Skin epidermis (tissue), 12 donors: ENCODE results near the gene XAGE1B.
"Not testable (repeated sequence)": the region's sequence is repeated elsewhere in the genome, so short reads cannot be mapped to it uniquely, and the experiment has no call there.

Source experiments
- H3K27ac ChIP-seq, 21 experiments: fragments of 200-600 bp; sonication (generic) in 11 of 21; one replicate each; pipeline ENCODE4 v1.5.0; 2020; ENCODE audit warnings: mild to moderate bottlenecking in 3 of 21, inconsistent platforms in 2 of 21, moderate library complexity in 2 of 21
- H3K4me3 ChIP-seq, 7 experiments: fragments of 200-600 bp; sonication (generic) in 2 of 7; one replicate each; pipeline ENCODE4 v1.5.0; 2020; ENCODE audit warnings: inconsistent platforms in 2 of 7, mild to moderate bottlenecking in 2 of 7, moderate library complexity in 1 of 7

XAGE1B gene, protein sequence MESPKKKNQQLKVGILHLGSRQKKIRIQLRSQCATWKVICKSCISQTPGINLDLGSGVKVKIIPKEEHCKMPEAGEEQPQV

GRCh38 chrX:52516987-52517325 is at the start of gene XAGE1B:
TSS of gene XAGE1B (minus strand) at chrX:52517063. CDS start at chrX:52515527, 1,536 bp downstream.
- not testable (repeated sequence) for H3K4me3 ChIP-seq, H3K27ac ChIP-seq

- no peak overlapping the region for H3K4me3 ChIP-seq
- no peak overlapping the region for H3K27ac ChIP-seq
These were observed 46.2 kb upstream of the XAGE1B start for GRCh38 chrX:52563105-52563504.

DNA sequence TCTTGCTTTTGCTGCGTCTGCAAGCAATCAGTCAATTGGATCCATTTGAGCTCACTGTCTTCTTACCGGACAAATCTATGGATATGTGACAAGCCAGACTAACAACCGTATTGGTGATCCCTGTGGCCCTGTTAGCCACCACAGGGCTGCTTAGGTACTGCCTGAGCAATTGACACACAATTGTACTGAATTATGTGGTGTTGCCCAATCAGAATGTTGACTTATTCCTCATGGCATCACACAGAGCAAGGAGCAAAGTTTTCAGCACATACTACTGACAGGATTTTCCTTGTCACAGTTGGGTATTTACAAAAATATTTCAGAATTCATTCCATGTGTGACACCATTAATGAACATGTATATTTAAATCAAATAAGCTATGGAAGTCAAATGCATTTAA is 41.3 kb upstream of the XAGE1B start:
- H3K27ac ChIP-seq, result no peak overlapping the region
- H3K4me3 ChIP-seq, result no peak overlapping the region

- no peak overlapping the region for H3K4me3 ChIP-seq
- no peak overlapping the region for H3K27ac ChIP-seq
These were observed 39.9 kb upstream of the XAGE1B start for GRCh38 chrX:52556741-52557140.

- Histone ChIP-seq H3K4me3 (no peak overlapping the region), H3K27ac (no peak overlapping the region)
These were observed 37.3 kb upstream of the XAGE1B start for GRCh38 chrX:52553995-52554642.

DNA sequence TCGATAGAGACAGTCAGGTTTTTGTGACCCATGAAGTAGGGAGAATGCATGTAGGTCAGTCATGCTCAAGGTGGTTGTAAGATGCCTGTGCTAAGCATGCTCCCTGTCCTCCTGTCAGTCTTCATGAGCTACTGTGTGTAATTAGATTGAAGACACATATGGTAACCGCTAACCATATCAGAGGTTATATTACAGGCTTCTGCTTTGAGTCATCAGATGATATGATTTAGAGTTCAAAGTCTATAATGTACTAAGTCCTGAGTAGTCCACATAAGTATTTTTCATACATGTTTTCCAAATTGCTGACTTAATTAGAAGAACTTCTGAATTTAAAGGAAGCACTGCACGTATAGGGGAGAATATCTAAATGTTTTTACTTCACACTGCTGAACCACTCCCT is 31.9 kb upstream of the XAGE1B start:
- H3K4me3 ChIP-seq, H3K27ac ChIP-seq: not testable (repeated sequence)

- no peak overlapping the region for H3K27ac ChIP-seq
- H3K4me3 ChIP-seq, result no peak overlapping the region
These were observed 27.4 kb upstream of the XAGE1B start for GRCh38 chrX:52544147-52544840.

DNA sequence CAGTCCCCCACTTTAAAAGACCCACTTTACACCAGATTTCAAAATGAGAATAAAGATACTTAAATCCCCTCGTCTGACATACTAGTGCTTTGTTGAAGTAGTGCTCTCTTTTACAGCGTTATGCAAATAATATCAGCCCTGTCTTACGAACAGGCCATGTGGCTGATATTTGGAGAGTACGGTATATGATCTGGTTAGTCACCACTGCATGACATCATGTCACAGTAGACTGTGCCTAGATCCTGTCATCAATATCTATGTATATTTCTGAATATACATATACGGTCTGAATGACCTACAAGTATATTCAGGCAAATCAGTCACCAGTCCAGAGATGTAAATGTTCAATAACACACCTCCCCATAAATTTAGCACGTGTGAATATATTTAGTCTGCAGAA is 25.4 kb upstream of the XAGE1B start:
- H3K4me3 ChIP-seq, result no peak overlapping the region
- no peak overlapping the region for H3K27ac ChIP-seq

- H3K4me3 ChIP-seq, H3K27ac ChIP-seq: not testable (repeated sequence)
These were observed 24.2 kb upstream of the XAGE1B start for GRCh38 chrX:52541051-52541450.

DNA sequence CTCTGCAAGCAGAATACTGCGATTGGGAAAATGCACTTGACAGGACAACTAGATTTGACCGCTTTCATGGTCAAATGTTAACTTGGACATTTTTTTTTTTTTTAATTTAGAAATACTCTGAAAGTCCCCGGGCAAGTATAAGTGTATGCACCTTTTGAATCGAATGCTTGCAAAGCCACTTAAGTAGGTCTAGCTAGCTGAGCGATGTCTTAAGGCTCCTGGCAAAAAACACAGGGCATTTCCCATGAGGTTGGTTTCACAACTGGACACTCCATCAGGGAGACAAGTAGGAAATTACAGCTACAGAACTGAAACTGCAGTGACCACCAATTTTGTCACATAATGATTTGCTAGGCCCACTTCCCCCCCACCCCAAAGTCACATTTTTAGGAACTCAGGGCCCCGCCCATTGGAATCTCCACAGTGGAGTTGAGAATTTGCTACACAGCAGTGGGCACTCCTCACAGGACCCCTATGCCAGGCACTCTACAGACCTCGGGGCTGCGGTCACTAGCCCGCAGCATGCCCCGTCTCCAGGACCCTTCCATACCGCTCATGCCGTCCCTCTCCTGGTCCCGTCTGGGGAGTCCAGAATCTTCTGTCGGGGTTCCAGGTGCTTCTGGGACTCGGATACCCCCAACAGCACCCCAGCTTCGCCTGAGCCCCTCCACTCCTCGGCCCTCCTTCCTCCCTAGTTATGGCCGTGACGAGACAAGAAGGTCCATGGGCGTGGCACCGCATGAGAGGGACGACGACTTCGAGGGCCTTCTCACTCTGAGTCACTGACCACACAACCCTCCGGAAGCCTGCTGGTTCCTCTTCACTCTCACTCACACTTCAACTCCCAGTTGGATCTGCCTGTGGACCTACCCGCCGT is 515 bp downstream of the XAGE1B start:
- not testable (repeated sequence) for H3K4me3 ChIP-seq, H3K27ac ChIP-seq

DNA sequence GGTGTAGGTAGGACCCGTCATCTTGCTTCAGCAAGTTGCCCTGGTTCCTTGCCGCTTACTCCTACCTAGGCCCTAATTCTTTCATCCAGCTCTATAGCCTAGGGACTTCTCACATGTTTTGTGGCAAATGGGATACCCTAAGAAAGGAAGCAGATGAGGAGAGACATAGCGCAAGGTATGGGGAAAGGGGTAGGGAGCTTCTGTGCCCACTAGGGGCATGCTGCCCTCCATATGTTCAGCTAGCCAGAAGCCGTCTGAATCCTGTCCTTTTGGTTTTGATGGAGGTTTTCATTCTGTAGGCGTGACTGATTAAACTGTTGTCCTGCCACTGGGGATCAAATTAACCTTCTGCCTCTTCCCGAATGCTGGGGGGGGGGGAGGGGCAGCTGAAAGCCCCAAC is 5.7 kb downstream of the XAGE1B start:
- H3K4me3 ChIP-seq, H3K27ac ChIP-seq: not testable (repeated sequence)

- H3K4me3 ChIP-seq, result no peak overlapping the region
- H3K27ac ChIP-seq, result no peak overlapping the region
These were observed 6.9 kb downstream of the XAGE1B start for GRCh38 chrX:52509916-52510315.

DNA sequence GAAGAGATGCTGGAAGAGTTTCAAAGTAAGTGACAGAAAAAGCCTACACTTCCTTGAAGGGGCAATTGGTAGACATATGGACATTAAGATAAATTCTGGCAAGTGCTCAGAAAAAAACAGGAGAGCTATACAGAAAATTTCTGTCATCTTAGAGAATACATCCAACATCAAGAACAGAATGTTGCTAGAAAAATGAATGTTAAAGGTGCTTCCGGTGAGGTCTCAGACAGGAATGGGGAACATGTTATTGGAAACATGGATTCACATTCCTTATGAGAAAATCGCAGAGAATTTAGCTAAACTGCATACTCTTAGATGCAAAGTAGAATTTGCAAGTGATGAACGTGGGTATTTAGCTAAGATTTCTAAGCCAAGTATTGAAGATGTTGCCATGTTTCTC is 9.5 kb downstream of the XAGE1B start:
- Histone ChIP-seq H3K4me3 (no peak overlapping the region), H3K27ac (no peak overlapping the region)

DNA sequence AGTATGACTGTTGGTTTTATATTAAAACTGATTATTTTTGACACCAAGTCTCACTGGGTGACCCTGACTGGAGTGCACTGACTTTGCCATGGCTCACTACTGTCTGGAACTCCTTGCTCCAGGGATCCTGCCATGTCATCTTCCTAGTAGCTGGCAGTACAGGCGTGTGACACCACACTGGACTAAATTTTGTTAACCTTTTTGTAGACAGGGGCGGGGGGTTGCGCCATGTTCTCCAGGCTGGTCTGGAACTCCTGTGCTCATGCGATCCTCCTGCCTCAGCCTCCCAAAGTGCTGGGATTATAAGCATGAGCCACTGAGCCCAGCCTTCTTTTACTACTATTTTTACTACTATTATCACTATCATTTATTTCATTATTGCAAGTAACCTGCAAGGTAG is 12.3 kb downstream of the XAGE1B start:
- no peak overlapping the region for H3K27ac ChIP-seq
- no peak overlapping the region for H3K4me3 ChIP-seq

DNA sequence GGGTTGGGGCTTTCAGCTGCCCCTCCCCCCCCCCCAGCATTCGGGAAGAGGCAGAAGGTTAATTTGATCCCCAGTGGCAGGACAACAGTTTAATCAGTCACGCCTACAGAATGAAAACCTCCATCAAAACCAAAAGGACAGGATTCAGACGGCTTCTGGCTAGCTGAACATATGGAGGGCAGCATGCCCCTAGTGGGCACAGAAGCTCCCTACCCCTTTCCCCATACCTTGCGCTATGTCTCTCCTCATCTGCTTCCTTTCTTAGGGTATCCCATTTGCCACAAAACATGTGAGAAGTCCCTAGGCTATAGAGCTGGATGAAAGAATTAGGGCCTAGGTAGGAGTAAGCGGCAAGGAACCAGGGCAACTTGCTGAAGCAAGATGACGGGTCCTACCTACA is 15.5 kb downstream of the XAGE1B start:
- not testable (repeated sequence) for H3K4me3 ChIP-seq, H3K27ac ChIP-seq

- H3K4me3 ChIP-seq, H3K27ac ChIP-seq: not testable (repeated sequence)
These were observed 20.5 kb downstream of the XAGE1B start for GRCh38 chrX:52496419-52496772.

GRCh38 chrX:52495545-52496418 is 21.1 kb downstream of the XAGE1B start, which contains the start of gene XAGE1A:
TSS of gene XAGE1A (plus strand) at chrX:52495808. CDS start at chrX:52497362, 1,554 bp downstream.
- H3K4me3 ChIP-seq, H3K27ac ChIP-seq: not testable (repeated sequence)

DNA sequence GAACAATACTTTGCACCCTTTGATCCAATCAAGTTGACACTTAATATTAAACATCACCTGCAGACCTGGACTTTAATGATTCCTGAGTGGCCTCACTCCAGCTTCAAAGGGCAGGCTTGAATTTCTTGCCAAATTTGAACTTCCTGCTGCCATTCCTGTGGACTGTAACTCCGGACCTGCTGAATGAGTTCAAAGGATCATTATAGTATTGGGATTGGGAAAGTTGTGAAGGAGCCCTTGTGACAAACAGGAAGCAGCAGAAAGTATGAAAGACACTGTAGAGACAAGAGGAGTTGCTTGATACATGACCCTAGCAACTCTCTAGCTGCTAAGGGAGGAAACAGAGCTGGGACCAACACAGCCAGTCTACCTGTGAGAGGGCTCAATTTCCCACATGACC is 45.6 kb downstream of the XAGE1B start:
- H3K4me3 ChIP-seq, H3K27ac ChIP-seq: not testable (repeated sequence)
